GM21381 (cell line): ENCODE results near the gene CNTNAP4.

ENCODE experiments used
- ATAC-seq: cut with Tn5 transposase; IDR thresholded peaks from one replicate; pipeline ENCODE4 v1.9.1; 2021; ENCODE audit warnings: mild to moderate bottlenecking, moderate library complexity; ENCODE audit not compliant: unreplicated experiment

CNTNAP4 gene

DNA sequence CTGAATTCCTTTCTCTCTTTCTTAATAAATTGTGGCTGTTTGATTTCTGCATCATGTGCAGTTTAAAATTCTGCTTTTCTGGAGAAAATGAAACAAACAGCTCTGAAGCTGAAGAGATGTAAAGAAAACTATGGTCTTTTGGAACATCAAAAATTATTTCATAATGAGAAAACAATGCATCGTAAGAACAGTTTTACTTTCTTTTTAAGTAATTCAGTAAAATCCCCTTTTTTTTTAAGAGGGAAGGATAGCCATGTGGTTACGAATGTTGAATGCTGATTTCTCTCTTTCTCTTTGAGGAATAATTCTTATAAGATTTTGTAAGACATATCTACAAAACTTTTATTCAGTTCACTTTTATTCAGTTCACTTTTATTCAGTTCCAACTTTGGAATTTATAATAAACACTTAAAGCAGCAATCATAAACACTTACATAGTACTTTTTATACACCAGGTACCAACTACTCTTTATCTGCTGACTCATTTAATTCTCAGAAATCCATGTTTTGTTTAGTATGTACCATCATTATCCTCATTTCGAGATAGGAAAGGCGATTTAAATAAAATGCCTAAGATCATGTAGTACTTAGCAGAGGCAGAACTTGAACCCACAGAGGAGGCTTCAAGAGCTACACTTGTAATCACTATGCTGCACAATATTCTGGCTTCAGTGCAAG is 26.6 kb downstream of the CNTNAP4 start:
- no peak for ATAC-seq

DNA sequence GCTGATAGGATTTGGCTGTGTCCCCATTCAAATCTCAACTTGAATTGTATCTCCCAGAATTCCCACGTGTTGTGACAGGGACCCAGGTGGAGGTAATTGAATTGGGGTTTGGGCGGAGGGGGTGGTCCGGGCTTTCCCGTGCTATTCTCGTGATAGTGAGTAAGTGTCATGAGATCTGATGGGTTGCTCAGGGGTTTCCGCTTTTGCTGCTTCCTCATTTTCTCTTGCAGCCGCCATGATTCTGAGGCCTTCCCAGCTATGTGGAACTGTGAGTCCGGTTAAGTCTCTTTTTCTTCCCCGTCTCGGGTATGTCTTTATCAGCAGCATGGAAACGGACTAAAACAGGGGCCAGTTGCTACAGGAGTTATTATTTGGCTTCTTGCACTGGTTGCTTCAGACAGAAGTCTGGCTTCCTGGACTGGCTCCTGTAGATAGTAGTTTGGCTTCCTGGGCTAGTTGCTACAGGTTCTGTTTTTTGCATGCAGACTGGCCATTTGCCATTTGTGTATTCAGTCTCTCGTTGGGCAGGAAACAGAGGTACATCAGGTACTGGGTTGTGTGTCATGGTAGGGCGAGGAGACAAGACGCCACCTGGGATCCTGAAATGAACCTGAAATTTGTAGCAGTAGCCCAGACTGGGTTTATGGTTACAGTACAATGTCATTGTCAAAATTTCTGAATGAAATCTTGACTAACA is 32.6 kb downstream of the CNTNAP4 start:
- no peak for ATAC-seq

DNA sequence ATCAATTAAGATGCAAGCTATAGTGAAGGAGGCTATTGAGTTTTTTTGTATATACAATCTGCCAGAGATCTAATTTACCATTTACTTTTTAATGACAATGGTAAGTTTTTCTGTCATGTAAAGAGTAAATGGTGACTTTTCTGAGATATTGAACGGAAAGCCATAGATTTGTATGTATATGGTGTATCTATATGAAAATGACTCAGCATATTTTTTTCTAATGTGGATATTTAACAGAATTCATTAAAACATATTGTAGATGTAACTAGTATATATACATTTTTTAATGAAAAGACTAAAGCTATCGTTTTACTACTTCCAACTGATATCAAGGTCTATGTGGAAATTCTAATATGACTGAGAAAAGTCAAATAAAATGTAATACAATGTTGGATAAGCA is 34.1 kb downstream of the CNTNAP4 start:
- ATAC-seq, result no peak

- ATAC-seq, result no peak
These were observed 41.4 kb downstream of the CNTNAP4 start for GRCh38 chr16:76318565-76318964.

GRCh38 chr16:76329106-76329505 is 51.9 kb downstream of the CNTNAP4 start:
- ATAC-seq, result no peak

- ATAC-seq, result no peak
These were observed 58.2 kb downstream of the CNTNAP4 start for GRCh38 chr16:76335180-76335974.

GRCh38 chr16:76336112-76336511 is 58.9 kb downstream of the CNTNAP4 start:
- ATAC-seq, result no peak

GRCh38 chr16:76338472-76338871 is 61.3 kb downstream of the CNTNAP4 start:
- ATAC-seq, result no peak

DNA sequence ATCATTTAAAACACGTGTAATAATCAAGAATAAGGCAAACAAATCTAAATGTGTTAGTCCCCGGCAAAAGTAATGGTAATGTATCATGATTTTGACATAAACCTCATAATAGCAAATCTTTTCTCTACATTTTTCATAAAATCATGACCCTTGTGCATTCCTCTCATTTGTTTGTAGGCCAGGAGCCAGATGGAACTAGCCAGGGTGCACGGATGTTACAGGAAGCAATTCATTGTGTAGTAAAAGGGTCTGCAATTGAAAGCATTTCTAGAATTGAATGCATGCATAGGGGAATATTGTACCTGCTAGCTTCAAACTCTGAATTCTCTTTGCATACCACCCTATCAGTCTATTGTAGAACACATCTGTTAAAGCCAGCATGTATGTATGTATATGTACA is 66.6 kb downstream of the CNTNAP4 start:
- ATAC-seq, result no peak

DNA sequence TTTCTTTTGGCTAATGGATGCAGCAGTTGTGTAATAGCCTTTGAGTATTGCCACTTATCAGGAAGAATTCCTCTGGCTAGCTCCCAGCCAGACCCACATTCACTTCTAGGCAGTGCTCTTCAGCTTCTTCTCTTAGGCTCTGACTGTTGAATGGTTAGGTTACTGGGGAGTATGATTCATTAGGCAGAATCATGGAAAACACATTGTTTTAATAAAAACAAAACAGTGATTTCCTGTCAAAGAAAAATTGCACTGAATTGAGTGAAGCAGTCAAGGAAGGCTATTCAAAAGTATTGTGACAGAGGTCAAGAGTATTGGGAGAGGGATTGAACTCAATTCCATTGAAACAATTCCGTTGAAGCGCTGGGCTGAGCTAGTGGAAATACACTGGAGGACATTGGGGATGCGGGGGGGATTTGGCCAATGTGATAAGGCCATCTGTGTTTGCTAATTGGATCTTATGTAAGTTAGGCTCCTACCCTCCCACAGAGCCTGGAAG is 68.0 kb downstream of the CNTNAP4 start:
- ATAC-seq, result no peak

DNA sequence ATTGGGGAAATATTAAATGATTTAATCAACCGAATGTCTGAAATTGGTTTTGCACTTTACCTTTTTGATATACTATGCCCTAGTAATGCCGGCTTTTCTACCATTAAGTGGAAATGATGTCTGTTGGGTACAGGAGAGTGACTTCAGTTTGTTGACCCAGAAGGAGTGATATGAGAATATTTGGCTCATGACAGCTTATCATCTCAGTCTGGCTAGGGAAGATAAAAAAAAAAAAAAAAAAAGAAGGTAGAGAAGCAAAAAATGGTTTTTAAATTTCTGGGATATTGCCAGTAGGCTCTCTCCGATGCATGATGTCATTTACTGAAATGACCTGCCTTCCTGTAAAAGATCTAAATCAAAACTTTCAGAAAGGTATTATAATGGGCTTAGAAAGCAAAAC is 69.0 kb downstream of the CNTNAP4 start:
- no peak for ATAC-seq

- no peak for ATAC-seq
These were observed 74.2 kb downstream of the CNTNAP4 start for GRCh38 chr16:76351441-76351840.

DNA sequence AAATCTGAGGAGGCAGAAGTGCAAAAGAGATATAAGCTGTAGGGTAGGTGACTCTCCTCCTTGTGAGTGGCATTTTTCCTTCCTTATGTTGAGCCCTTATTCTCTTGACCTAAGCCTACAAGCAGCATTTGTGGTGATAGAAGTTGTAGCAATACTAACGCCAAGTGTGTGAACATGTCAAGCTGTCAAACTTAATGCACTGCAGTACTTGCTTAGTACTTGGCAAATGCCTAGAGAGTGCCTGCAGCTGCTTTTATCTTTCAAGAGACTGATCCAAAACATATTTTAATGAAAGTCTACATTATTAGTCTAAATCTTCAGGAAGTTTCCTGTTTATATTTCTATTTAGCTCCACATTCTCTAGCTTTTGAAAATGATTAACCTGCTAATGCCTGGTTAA is 83.2 kb downstream of the CNTNAP4 start:
- no peak for ATAC-seq

GRCh38 chr16:76370344-76370743 is 93.1 kb downstream of the CNTNAP4 start:
- no peak for ATAC-seq

DNA sequence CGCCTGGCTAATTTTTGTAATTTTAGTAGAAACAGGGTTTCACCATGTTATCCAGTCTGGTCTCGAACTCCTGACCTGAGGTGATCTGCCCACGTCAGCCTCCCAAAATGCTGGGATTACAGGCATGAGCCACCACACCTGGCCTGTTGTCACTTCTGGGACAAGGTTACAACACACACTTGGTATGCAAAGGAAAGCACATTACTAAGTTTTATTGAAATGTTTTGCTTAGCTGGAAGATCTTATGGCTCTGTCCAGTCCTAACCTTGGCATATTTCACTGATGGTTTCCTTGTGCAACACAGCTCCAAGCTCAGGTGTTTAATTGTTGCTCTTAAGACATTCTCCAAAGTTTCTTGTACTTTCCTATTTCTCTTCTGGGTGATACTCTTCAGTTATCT is 94.2 kb downstream of the CNTNAP4 start:
- ATAC-seq, result no peak

- ATAC-seq, result no peak
These were observed 96.8 kb downstream of the CNTNAP4 start for GRCh38 chr16:76373998-76374397.

DNA sequence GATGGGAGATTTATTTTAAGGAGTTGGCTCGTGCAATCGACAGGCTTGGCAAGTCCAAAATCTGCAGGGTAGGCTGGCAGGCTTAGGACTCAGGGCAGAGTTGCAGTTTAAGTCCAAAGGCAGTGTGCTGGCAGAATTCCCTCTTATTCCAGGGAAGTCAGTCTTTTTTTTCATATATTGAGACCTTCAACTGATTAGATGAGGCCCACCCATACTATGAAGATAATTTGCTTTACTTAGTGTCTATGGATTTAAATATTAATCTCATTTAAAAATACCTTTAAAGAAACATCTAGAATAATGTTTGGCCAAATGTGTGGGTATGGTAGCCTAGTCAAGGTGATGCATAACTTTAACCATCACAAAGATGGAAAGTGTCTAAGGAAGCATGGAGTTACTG is 99.8 kb downstream of the CNTNAP4 start:
- no peak for ATAC-seq

DNA sequence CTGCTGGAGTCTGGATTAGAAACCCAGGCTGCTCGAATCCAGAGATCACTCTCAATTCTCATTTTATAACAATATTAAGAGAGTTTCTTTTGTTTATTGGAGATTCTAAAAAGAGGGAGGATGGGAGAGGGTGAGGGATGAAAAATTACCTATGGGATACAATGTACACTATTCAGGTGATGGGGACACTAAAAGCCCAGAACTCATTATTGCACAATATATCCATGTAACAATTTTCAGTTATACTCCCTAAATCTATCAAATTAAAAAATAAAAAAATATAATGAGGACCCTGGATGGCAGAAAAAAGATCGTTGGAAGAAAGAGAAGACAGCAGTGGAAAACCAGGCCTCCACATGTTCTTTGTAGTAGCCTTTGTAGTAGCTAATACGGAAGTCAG is 100.8 kb downstream of the CNTNAP4 start:
- no peak for ATAC-seq

GRCh38 chr16:76381096-76381495 is 103.9 kb downstream of the CNTNAP4 start:
- ATAC-seq, result no peak

GRCh38 chr16:76385601-76386230 is 108.5 kb downstream of the CNTNAP4 start:
- ATAC-seq, result no peak

DNA sequence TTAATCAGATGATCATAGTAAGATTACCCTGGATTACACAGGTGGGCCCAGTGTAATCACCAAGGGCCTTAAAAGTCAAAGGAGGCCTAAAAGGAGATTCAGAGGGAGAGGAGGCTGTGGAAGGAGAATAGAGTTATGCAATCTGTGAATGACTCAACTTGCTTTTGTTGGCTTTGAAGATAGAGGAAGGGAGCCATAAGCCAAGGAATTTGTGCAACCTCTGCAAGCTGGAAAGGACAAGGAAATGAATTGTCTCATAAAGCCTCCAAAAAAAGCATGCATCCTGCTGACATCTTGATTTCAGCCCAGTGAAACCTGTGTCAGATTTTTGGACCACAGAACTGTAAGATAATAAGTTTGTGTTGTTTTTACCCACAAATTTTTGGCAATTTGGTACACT is 109.6 kb downstream of the CNTNAP4 start:
- ATAC-seq, result no peak
